Neural cell (in vitro differentiated cells): ENCODE measurements around the gene SPPL3. TPM values are rescaled to one million over a fixed set of nuclear protein-coding genes. Genes with fewer than 3 reads are reported as not detected.

Experiments
- H2AFZ ChIP-seq: fragments of 200-600, 300-800 bp; sonication (generic), shearing (Covaris generic); 2 replicates; pipeline ENCODE4 v1.6.0; 2014; ENCODE audit warnings: low read depth, mild to moderate bottlenecking, antibody characterized with exemption, low read length, moderate library complexity
- H3F3A ChIP-seq: fragments of 200-600 bp; shearing (Covaris generic); 2 replicates; pipeline ENCODE4 v1.6.1; 2016; ENCODE audit warnings: mild to moderate bottlenecking, moderate library complexity, mixed read lengths, antibody characterized with exemption, low read length; ENCODE audit not compliant: insufficient read depth, poor library complexity, severe bottlenecking
- H3K27ac ChIP-seq: fragments of 200-600, 300-800 bp; sonication (generic), shearing (Covaris generic); 2 replicates; pipeline ENCODE4 v1.5.1; 2014; ENCODE audit warnings: mild to moderate bottlenecking, low read length, moderate library complexity
- H3K27me3 ChIP-seq: fragments of 300-800, 200-600 bp; sonication (generic), shearing (Covaris generic); 2 replicates; pipeline ENCODE4 v1.6.0; 2014; ENCODE audit warnings: mild to moderate bottlenecking, low read depth, low read length, moderate library complexity; ENCODE audit not compliant: insufficient read depth
- H3K36me3 ChIP-seq: fragments of 300-800, 200-600 bp; sonication (generic), shearing (Covaris generic); 2 replicates; pipeline ENCODE4 v1.5.1; 2014; ENCODE audit warnings: mild to moderate bottlenecking, antibody characterized with exemption, low read length, moderate library complexity; ENCODE audit not compliant: insufficient read depth
- H3K4me2 ChIP-seq: fragments of 300-800, 200-600 bp; sonication (generic), shearing (Covaris generic); 2 replicates; pipeline ENCODE4 v1.6.0; 2014; ENCODE audit warnings: mild to moderate bottlenecking, low read length
- H3K4me3 ChIP-seq: fragments of 300-800, 200-600 bp; sonication (generic), shearing (Covaris generic); 2 replicates; pipeline ENCODE4 v1.5.1; 2014; ENCODE audit warnings: mild to moderate bottlenecking, low read length, moderate library complexity
- H3K79me2 ChIP-seq: fragments of 200-600 bp; shearing (Covaris generic); replicated peaks from 2 replicates; pipeline ENCODE4 v1.6.0; 2014; ENCODE audit warnings: mild to moderate bottlenecking, low read length, moderate library complexity; ENCODE audit not compliant: insufficient read depth
- H3K9ac ChIP-seq: fragments of 300-800, 200-600 bp; sonication (generic), shearing (Covaris generic); 2 replicates; pipeline ENCODE4 v1.6.1; 2016; ENCODE audit warnings: mild to moderate bottlenecking, low read length, mixed read lengths
- H3K9me2 ChIP-seq: fragments of 200-600 bp; shearing (Covaris generic); 2 replicates; pipeline ENCODE4 v1.6.1; 2016; ENCODE audit warnings: mild to moderate bottlenecking, low read length, mixed read lengths; ENCODE audit not compliant: insufficient read depth
- H3K9me3 ChIP-seq: fragments of 200-600, 300-800 bp; sonication (generic), shearing (Covaris generic); 2 replicates; pipeline ENCODE4 v1.6.1; 2016; ENCODE audit warnings: mild to moderate bottlenecking, mixed run types, low read length, moderate library complexity, mixed read lengths
- H4K20me1 ChIP-seq: fragments of 200-600 bp; shearing (Covaris generic); 2 replicates; pipeline ENCODE4 v1.6.1; 2016; ENCODE audit warnings: mild to moderate bottlenecking, mixed run types; ENCODE audit not compliant: insufficient read depth
- CTCF ChIP-seq: fragments of 450-650 bp; IDR thresholded peaks from 2 replicates; pipeline ENCODE4 v1.5.1; 2014; ENCODE audit warnings: antibody characterized with exemption, mild to moderate bottlenecking, moderate library complexity; ENCODE audit not compliant: poor library complexity, severe bottlenecking
- EP300 ChIP-seq: fragments of 450-650 bp; conservative IDR thresholded peaks from 2 replicates; pipeline ENCODE4 v1.6.1; 2014; ENCODE audit warnings: antibody characterized with exemption, mild to moderate bottlenecking, moderate library complexity; ENCODE audit not compliant: poor library complexity, severe bottlenecking
- EZH2 ChIP-seq: fragments of 200-600, 300-800 bp; shearing (Covaris generic), sonication (generic); IDR thresholded peaks from 2 replicates; pipeline ENCODE4 v1.6.1; 2014; ENCODE audit warnings: antibody characterized with exemption, low read length, borderline replicate concordance, mild to moderate bottlenecking; ENCODE audit not compliant: insufficient read depth, poor library complexity, severe bottlenecking
- MXI1 ChIP-seq: fragments of 450-650 bp; conservative IDR thresholded peaks from 2 replicates; pipeline ENCODE4 v1.6.1; 2014; ENCODE audit warnings: antibody characterized with exemption, mild to moderate bottlenecking; ENCODE audit not compliant: poor library complexity, severe bottlenecking
- POLR2AphosphoS5 ChIP-seq: IDR thresholded peaks from 2 replicates; pipeline ENCODE4 v1.6.1; 2012
- RAD21 ChIP-seq: fragments of 450-650 bp; conservative IDR thresholded peaks from 2 replicates; pipeline ENCODE4 v1.6.1; 2014; ENCODE audit warnings: antibody characterized with exemption, mild to moderate bottlenecking, moderate library complexity
- REST ChIP-seq: IDR thresholded peaks from 2 replicates; pipeline ENCODE4 v1.6.1; 2012; ENCODE audit warnings: borderline replicate concordance
- SMC3 ChIP-seq: fragments of 450-650 bp; conservative IDR thresholded peaks from 2 replicates; pipeline ENCODE4 v1.6.1; 2014; ENCODE audit warnings: antibody characterized with exemption, mild to moderate bottlenecking, moderate library complexity; ENCODE audit not compliant: poor library complexity
- TAF1 ChIP-seq: IDR thresholded peaks from 2 replicates; pipeline ENCODE4 v1.6.1; 2012; ENCODE audit warnings: low read depth
- polyA plus RNA-seq: library from polyadenylated mRNA; depleted of rRNA; stranded (reverse); fragments of >200 nt; gene quantifications from 2 replicates; pipeline ENCODE4 v1.2.3, GENCODE V29; 2014

Gene SPPL3
- polyA plus RNA-seq, 1 donor from 2014 or later: 21.3 TPM

GRCh38 chr12:120726961-120727360 lies 177.2 kb downstream of the SPPL3 start:
- Histone ChIP-seq H3K4me2 (no peak overlapping the region), H3K9ac (no peak overlapping the region), H3K9me2 (no peaks in the 10 kb centered on the region), H3K27ac (no peak overlapping the region), H3K79me2 (no peaks in the 10 kb centered on the region), H3K4me3 (no peak overlapping the region), H2AFZ (no peak overlapping the region), H3F3A (no peaks in the 10 kb centered on the region), H3K27me3 (no peaks in the 10 kb centered on the region), H4K20me1 (no peaks in the 10 kb centered on the region), H3K9me3 (no peaks in the 10 kb centered on the region), H3K36me3 (no peaks in the 10 kb centered on the region)
- TF ChIP-seq POLR2AphosphoS5 (no peak), EP300 (no peak), EZH2 (no peak), TAF1 (no peak)

- Histone ChIP-seq H2AFZ (no peak overlapping the region), H3K27me3 (no peaks in the 10 kb centered on the region), H4K20me1 (no peaks in the 10 kb centered on the region), H3K27ac (no peak overlapping the region), H3K9me2 (no peaks in the 10 kb centered on the region), H3K79me2 (no peaks in the 10 kb centered on the region), H3K9me3 (no peaks in the 10 kb centered on the region), H3K4me2 (no peak overlapping the region), H3K36me3 (no peaks in the 10 kb centered on the region), H3F3A (no peaks in the 10 kb centered on the region), H3K4me3 (no peak overlapping the region), H3K9ac (no peak overlapping the region)
- TF ChIP-seq CTCF: no peak
- TF ChIP-seq POLR2AphosphoS5: no peak
- TF ChIP-seq EZH2: no peak
- TF ChIP-seq RAD21: no peak
- no peak for TF ChIP-seq MXI1
- TF ChIP-seq SMC3: no peak
- no peak for TF ChIP-seq EP300
- TF ChIP-seq REST: no peak
- TF ChIP-seq TAF1: no peak
These were observed 177.7 kb downstream of the SPPL3 start for GRCh38 chr12:120726510-120726793.
